ENCODE measurements around the gene AK8. TPM values are rescaled to one million over a fixed set of nuclear protein-coding genes. Genes with fewer than 3 reads are reported as not detected.

Gene AK8
- total and polyA plus RNA-seq, 2 of the 4 experiments (the other 2 are of a cell fraction), result under 0.01 to 0.09 TPM

DNA sequence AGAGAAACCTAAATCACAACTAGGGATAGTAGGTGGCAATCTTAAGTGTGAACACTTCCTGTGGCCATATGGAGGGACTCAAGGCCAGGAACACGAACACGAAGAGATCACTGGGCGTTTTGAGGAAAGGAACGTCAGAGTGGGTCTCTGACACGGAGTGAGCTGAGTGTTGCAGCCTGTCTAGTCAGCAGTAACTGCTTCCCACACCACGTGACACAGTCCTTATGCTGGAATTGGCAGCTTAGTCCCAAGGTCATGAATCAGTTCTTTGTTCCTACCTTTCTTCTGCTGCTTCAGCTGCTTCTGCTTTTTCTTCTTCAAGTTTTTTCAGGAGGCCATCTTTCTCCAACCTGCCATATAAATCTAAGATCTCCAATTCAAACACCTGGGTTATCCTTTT is 18.8 kb upstream of the AK8 start:
- H3K23ac ChIP-seq (ENCODE audit: low read depth, low read length), result no peak overlapping the region
- no peak overlapping the region for H3K14ac ChIP-seq (replicated peaks; ENCODE audit: low read depth, low read length)
- WGBS, 2 experiments (ENCODE audit: extremely low coverage in 2 of 2, insufficient read length in 1 of 2), result 43% methylated on average over 6 of the region's 6 CpGs; no CpG with 5 or more reads in 1 of the 2 experiments
- no peaks in the 10 kb centered on the region for H3K9me3 ChIP-seq (ENCODE audit: control insufficient read depth, insufficient read depth, low read length)
- H3K18ac ChIP-seq (ENCODE audit: low read depth, low read length), result no peak overlapping the region
- H3K79me1 ChIP-seq (ENCODE audit: low read depth in 1 of 2, low read length in 2 of 2), result no peaks in the 10 kb centered on the region
- ChIA-PET POLR2A (ENCODE audit: unreplicated experiment) (no interaction called here), CTCF (no interaction called here)
- H3K56ac ChIP-seq (ENCODE audit: extremely low read depth, insufficient read depth, low read length), result no peak overlapping the region
- H3K27ac ChIP-seq (ENCODE audit: insufficient read depth, low read length), result no peak overlapping the region
- BruUV-seq (replicated peaks), result no TSS peak
- no peak for TF ChIP-seq RAD21 (IDR thresholded peaks at IDR 0.05; ENCODE audit: low read length)
- no peak for TF ChIP-seq BHLHE40 (IDR thresholded peaks at IDR 0.05; ENCODE audit: low read depth, low read length)
- TF ChIP-seq POLR2A (IDR thresholded peaks at IDR 0.05; ENCODE audit: low read depth, low read length), result no peak
- TF ChIP-seq, protein P1, sequence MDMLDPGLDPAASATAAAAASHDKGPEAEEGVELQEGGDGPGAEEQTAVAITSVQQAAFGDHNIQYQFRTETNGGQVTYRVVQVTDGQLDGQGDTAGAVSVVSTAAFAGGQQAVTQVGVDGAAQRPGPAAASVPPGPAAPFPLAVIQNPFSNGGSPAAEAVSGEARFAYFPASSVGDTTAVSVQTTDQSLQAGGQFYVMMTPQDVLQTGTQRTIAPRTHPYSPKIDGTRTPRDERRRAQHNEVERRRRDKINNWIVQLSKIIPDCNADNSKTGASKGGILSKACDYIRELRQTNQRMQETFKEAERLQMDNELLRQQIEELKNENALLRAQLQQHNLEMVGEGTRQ (IDR thresholded peaks at IDR 0.05; ENCODE audit: low read depth, low read length), result peak; percentile 48; the same call in 1 of the 2 replicates
- no peak for TF ChIP-seq RFX5 (IDR thresholded peaks at IDR 0.05; ENCODE audit: low read depth, low read length)
- no peak for TF ChIP-seq FOS (IDR thresholded peaks at IDR 0.05; ENCODE audit: low read depth, low read length)
- no peak for TF ChIP-seq SMC3 (IDR thresholded peaks at IDR 0.05; ENCODE audit: low read depth, low read length)
- TF ChIP-seq RCOR1 (IDR thresholded peaks at IDR 0.05; ENCODE audit: insufficient replicate concordance, low read length), result no peak
- TF ChIP-seq, protein P2, sequence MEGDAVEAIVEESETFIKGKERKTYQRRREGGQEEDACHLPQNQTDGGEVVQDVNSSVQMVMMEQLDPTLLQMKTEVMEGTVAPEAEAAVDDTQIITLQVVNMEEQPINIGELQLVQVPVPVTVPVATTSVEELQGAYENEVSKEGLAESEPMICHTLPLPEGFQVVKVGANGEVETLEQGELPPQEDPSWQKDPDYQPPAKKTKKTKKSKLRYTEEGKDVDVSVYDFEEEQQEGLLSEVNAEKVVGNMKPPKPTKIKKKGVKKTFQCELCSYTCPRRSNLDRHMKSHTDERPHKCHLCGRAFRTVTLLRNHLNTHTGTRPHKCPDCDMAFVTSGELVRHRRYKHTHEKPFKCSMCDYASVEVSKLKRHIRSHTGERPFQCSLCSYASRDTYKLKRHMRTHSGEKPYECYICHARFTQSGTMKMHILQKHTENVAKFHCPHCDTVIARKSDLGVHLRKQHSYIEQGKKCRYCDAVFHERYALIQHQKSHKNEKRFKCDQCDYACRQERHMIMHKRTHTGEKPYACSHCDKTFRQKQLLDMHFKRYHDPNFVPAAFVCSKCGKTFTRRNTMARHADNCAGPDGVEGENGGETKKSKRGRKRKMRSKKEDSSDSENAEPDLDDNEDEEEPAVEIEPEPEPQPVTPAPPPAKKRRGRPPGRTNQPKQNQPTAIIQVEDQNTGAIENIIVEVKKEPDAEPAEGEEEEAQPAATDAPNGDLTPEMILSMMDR (conservative IDR thresholded peaks at IDR 0.05; ENCODE audit: low read depth, low read length), result no peak
- TF ChIP-seq CEBPB (IDR thresholded peaks at IDR 0.05; ENCODE audit: low read depth, low read length), result no peak
- peak; percentile 27; the same call in 1 of the 2 replicates for TF ChIP-seq MAFK (IDR thresholded peaks at IDR 0.05; ENCODE audit: low read depth, low read length)
- no peak for TF ChIP-seq MAZ (IDR thresholded peaks at IDR 0.05; ENCODE audit: borderline replicate concordance, low read depth, low read length)
- TF ChIP-seq, protein P3, sequence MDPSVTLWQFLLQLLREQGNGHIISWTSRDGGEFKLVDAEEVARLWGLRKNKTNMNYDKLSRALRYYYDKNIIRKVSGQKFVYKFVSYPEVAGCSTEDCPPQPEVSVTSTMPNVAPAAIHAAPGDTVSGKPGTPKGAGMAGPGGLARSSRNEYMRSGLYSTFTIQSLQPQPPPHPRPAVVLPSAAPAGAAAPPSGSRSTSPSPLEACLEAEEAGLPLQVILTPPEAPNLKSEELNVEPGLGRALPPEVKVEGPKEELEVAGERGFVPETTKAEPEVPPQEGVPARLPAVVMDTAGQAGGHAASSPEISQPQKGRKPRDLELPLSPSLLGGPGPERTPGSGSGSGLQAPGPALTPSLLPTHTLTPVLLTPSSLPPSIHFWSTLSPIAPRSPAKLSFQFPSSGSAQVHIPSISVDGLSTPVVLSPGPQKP (IDR thresholded peaks at IDR 0.05; ENCODE audit: borderline replicate concordance, low read depth, low read length), result no peak
- no peak for TF ChIP-seq CHD1 (IDR thresholded peaks at IDR 0.05; ENCODE audit: low read depth, low read length)
- TF ChIP-seq NFE2L2 (IDR thresholded peaks at IDR 0.05; ENCODE audit: low read depth, low read length), result no peak
- TF ChIP-seq MXI1 (IDR thresholded peaks at IDR 0.05; ENCODE audit: borderline replicate concordance, low read depth, low read length), result no peak
- H2AK5ac ChIP-seq (ENCODE audit: low read depth, low read length), result no peak overlapping the region
- H2BK120ac ChIP-seq (ENCODE audit: low read depth, low read length), result no peak overlapping the region
- ATAC-seq (ENCODE audit: low read depth) (no peak), DNase-seq (peak; percentile 25)
- no peak overlapping the region for H2AFZ ChIP-seq (replicated peaks; ENCODE audit: low read length, poor library complexity)
- in situ Hi-C loops (cut with MboI; ENCODE audit: low sequenced_read_pairs) (no loop called here), intact Hi-C loops (cut with micrococcal nuclease) (no loop called here), dilution Hi-C loops (cut with HindIII; ENCODE audit: low sequenced_read_pairs, unreplicated experiment) (no loop called here)
- peaks cover 11% of the 10 kb centered on the region; the same call in 1 of the 2 replicates for H4K20me1 ChIP-seq (ENCODE audit: insufficient read depth, low read length)
- no peaks in the 10 kb centered on the region for H3K4me1 ChIP-seq (ENCODE audit: control insufficient read depth, insufficient read depth, low read length)
- H2BK5ac ChIP-seq (ENCODE audit: low read depth, low read length, poor library complexity, severe bottlenecking), result no peak overlapping the region
- no peak overlapping the region for H2BK15ac ChIP-seq (ENCODE audit: low read depth, low read length)
- no peaks in the 10 kb centered on the region for H3K9me1 ChIP-seq (ENCODE audit: insufficient read depth, low read length)
- no peak overlapping the region for H4K5ac ChIP-seq (ENCODE audit: low read depth, low read length)
- H3K9ac ChIP-seq (ENCODE audit: low read depth, low read length), result no peak overlapping the region
- no peak overlapping the region for H2BK20ac ChIP-seq (ENCODE audit: low read depth, low read length)
- no peak overlapping the region for H4K8ac ChIP-seq (ENCODE audit: low read depth in 2 of 2, low read length in 2 of 2)
- H3K4me3 ChIP-seq (ENCODE audit: insufficient read depth, low read depth, low read length), result no peak overlapping the region
- no peak overlapping the region for H3K4me2 ChIP-seq (ENCODE audit: low read depth, low read length)
- H3K27me3 ChIP-seq (ENCODE audit: control insufficient read depth, insufficient read depth, low read length), result no peaks in the 10 kb centered on the region
- no peak overlapping the region for H4K91ac ChIP-seq (ENCODE audit: insufficient read depth, low read depth, low read length)
- H3K4ac ChIP-seq (ENCODE audit: low read depth, low read length), result no peak overlapping the region
- H2AK9ac ChIP-seq (replicated peaks; ENCODE audit: low read depth, low read length, poor library complexity), result no peak overlapping the region
- peaks cover 62% of the 10 kb centered on the region for H3K36me3 ChIP-seq (ENCODE audit: control insufficient read depth, insufficient read depth, low read length)

Data from IMR-90 (cell line).